SK-N-SH treated with all-trans-retinoic acid at 6 μM for 48 hours (cell line): Measurements from ENCODE around the gene RUFY3.
"Not testable (repeated sequence)": the region's sequence is repeated elsewhere in the genome, so short reads cannot be mapped to it uniquely, and the experiment has no call there.

ENCODE experiments used
- ATAC-seq: fragments of 200-7000 bp; cut with Tn5 transposase; 3 replicates; pipeline ENCODE4 v1.9.1; 2020; ENCODE audit warnings: mild to moderate bottlenecking, moderate library complexity
- ARNTL ChIP-seq: fragments of 450-650 bp; formaldehyde crosslinking; IDR thresholded peaks from 2 replicates; pipeline ENCODE4 v1.5.0; 2020; ENCODE audit warnings: low read depth, mild to moderate bottlenecking, moderate library complexity, borderline replicate concordance
- CSDC2 ChIP-seq: fragments of 250-450 bp; sonication (Bioruptor Pico); IDR thresholded peaks from 2 replicates; pipeline ENCODE4 v1.5.0; 2020; ENCODE audit warnings: mild to moderate bottlenecking, moderate library complexity
- GLIS3 ChIP-seq: fragments of 250-450 bp; sonication (Bioruptor Pico); IDR thresholded peaks from 2 replicates; pipeline ENCODE4 v1.5.0; 2020; ENCODE audit warnings: mild to moderate bottlenecking, moderate library complexity
- RARB ChIP-seq: fragments of 250-450 bp; sonication (Bioruptor Pico); IDR thresholded peaks from 2 replicates; pipeline ENCODE4 v1.8.0; 2021; ENCODE audit warnings: mild to moderate bottlenecking, moderate library complexity
- SNAI2 ChIP-seq: fragments of 250-450 bp; sonication (Bioruptor Pico); IDR thresholded peaks from 2 replicates; pipeline ENCODE4 v1.5.0; 2020; ENCODE audit warnings: mild to moderate bottlenecking, moderate library complexity
- TCF4 ChIP-seq: fragments of 250-450 bp; sonication (Bioruptor Pico); IDR thresholded peaks from 2 replicates; pipeline ENCODE4 v1.8.0; 2021; ENCODE audit warnings: mild to moderate bottlenecking, moderate library complexity, borderline replicate concordance
- ZFP3 ChIP-seq: fragments of 250-450 bp; sonication (Bioruptor Pico); IDR thresholded peaks from 2 replicates; pipeline ENCODE4 v1.5.0; 2020; ENCODE audit warnings: mild to moderate bottlenecking, moderate library complexity
- ZFP30 ChIP-seq: fragments of 450-650 bp; formaldehyde crosslinking; IDR thresholded peaks from 2 replicates; pipeline ENCODE4 v1.5.0; 2022; ENCODE audit warnings: mild to moderate bottlenecking, moderate library complexity
- ZNF565 ChIP-seq: fragments of 450-650 bp; formaldehyde crosslinking; conservative IDR thresholded peaks from 2 replicates; pipeline ENCODE4 v1.5.0; 2020; ENCODE audit warnings: low read depth, mild to moderate bottlenecking, moderate library complexity
- ZNF70 ChIP-seq: fragments of 450-650 bp; formaldehyde crosslinking; IDR thresholded peaks from 2 replicates; pipeline ENCODE4 v1.5.0; 2020; ENCODE audit warnings: mild to moderate bottlenecking, moderate library complexity
- ZNF8 ChIP-seq: fragments of 450-650 bp; formaldehyde crosslinking; IDR thresholded peaks from 2 replicates; pipeline ENCODE4 v1.5.0; 2020; ENCODE audit warnings: mild to moderate bottlenecking, moderate library complexity
- TF ChIP-seq, protein P1 (sequence below): fragments of 250-450 bp; sonication (Bioruptor Pico); IDR thresholded peaks from 2 replicates; pipeline ENCODE4 v1.5.1; 2020; ENCODE audit warnings: low read depth, mild to moderate bottlenecking, moderate library complexity
- TF ChIP-seq, protein P2 (sequence below): fragments of 250-450 bp; sonication (Bioruptor Pico); IDR thresholded peaks from 2 replicates; pipeline ENCODE4 v1.8.0; 2020; ENCODE audit warnings: mild to moderate bottlenecking, moderate library complexity, borderline replicate concordance
- TF ChIP-seq, protein P3 (sequence below): fragments of 250-450 bp; sonication (Bioruptor Pico); IDR thresholded peaks from 2 replicates; pipeline ENCODE4 v1.5.1; 2021; ENCODE audit warnings: mild to moderate bottlenecking, moderate library complexity
- TF ChIP-seq, protein P4 (sequence below): fragments of 250-450 bp; sonication (Bioruptor Pico); IDR thresholded peaks from 2 replicates; pipeline ENCODE4 v1.5.0; 2020; ENCODE audit warnings: mild to moderate bottlenecking, moderate library complexity

RUFY3 gene

DNA sequence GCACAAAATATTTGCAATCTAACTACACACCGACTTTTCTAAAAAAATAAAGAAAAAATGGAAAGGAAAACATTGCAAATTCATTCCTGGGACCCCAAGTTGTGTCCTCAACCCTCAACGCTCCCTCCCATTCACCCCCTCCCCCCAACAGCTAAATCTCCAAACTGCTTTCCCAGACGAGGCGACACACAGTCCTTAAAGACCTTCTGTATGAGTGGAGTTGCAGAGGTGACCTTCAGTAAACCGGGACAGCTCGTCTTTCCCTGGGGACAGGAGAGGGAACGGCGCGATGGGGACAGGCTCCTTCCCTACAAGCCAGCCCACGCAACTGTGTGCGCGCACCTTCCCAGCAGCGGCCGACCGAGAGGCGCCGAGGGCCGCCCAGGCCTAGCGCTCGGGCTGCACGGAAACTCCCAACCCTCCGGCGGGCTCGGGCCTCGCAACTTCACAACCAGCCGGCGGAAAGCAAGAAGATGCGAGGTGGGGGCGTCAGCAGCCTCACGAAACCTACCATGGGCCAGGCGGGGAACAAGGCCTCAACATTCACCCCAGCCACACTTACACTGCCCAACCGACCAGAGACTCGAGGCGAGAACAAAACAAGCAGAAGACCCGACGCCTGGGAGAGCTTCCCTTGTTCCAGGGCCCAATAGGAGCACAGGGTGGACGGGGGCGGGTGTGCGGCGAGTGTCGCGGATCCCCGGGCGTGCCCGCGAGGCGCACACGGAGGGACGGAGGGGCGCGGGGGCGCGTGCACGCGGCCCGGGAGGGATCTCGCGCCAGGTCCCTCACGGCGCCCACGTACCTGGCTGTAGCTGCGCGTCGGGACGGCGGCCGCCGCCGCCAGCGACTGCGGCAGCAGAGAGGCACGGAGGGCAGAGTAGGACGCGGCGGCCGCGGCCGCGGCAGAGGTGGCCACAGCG is 117.2 kb downstream of the RUFY3 start:
- ATAC-seq, result peak; percentile 72
- TF ChIP-seq ZNF565 (CRISPR knock-in tag), result no peak
- no peak for TF ChIP-seq CSDC2 (CRISPR knock-in tag)
- no peak for TF ChIP-seq ZNF70
- TF ChIP-seq SNAI2 (CRISPR knock-in tag), result no peak

DNA sequence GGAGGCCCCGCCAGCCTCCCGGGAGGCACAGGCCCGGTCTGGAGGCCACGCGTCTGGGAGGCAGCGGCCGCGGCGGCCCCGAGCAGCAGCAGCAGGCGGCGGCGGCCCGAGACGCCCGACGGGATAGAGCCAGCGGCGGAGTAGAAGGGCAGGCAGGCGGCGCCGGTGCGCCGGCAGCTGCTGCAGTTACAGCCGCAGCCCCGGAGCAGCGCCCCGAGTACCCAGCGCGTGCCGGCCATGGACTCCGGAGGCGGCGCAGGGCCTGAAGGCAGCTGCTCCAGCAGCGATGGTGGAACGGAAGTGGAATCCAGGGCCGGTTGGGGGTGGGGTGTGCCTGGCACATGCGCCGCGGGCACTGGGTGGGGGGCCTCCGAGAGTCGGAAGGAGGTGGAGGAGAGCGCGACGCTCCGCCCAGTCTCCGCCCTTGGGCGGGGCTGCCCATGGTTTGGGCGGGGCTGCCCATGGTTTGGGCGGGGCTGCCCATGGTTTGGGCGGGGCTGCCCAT is 117.9 kb downstream of the RUFY3 start, which contains the start of gene GRSF1:
GRSF1 (minus strand) TSS at position 302 of the 505 bp plus-strand sequence; CDS start at position 239, 63 bp downstream.
- TF ChIP-seq GLIS3 (no peak), TCF4 (CRISPR knock-in tag) (no peak), RARB (no peak), ZNF70 (no peak), ZFP3 (no peak)
- TF ChIP-seq, protein P1, sequence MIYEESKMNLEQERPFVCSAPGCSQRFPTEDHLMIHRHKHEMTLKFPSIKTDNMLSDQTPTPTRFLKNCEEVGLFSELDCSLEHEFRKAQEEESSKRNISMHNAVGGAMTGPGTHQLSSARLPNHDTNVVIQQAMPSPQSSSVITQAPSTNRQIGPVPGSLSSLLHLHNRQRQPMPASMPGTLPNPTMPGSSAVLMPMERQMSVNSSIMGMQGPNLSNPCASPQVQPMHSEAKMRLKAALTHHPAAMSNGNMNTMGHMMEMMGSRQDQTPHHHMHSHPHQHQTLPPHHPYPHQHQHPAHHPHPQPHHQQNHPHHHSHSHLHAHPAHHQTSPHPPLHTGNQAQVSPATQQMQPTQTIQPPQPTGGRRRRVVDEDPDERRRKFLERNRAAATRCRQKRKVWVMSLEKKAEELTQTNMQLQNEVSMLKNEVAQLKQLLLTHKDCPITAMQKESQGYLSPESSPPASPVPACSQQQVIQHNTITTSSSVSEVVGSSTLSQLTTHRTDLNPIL, result no peak
- TF ChIP-seq, protein P2, sequence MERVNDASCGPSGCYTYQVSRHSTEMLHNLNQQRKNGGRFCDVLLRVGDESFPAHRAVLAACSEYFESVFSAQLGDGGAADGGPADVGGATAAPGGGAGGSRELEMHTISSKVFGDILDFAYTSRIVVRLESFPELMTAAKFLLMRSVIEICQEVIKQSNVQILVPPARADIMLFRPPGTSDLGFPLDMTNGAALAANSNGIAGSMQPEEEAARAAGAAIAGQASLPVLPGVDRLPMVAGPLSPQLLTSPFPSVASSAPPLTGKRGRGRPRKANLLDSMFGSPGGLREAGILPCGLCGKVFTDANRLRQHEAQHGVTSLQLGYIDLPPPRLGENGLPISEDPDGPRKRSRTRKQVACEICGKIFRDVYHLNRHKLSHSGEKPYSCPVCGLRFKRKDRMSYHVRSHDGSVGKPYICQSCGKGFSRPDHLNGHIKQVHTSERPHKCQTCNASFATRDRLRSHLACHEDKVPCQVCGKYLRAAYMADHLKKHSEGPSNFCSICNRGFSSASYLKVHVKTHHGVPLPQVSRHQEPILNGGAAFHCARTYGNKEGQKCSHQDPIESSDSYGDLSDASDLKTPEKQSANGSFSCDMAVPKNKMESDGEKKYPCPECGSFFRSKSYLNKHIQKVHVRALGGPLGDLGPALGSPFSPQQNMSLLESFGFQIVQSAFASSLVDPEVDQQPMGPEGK (CRISPR knock-in tag), result no peak
- TF ChIP-seq, protein P3, sequence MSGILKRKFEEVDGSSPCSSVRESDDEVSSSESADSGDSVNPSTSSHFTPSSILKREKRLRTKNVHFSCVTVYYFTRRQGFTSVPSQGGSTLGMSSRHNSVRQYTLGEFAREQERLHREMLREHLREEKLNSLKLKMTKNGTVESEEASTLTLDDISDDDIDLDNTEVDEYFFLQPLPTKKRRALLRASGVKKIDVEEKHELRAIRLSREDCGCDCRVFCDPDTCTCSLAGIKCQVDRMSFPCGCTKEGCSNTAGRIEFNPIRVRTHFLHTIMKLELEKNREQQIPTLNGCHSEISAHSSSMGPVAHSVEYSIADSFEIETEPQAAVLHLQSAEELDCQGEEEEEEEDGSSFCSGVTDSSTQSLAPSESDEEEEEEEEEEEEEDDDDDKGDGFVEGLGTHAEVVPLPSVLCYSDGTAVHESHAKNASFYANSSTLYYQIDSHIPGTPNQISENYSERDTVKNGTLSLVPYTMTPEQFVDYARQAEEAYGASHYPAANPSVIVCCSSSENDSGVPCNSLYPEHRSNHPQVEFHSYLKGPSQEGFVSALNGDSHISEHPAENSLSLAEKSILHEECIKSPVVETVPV (CRISPR knock-in tag), result no peak
- TF ChIP-seq, all 23 proteins: peak for 0
- ATAC-seq, result peak; percentile 90

DNA sequence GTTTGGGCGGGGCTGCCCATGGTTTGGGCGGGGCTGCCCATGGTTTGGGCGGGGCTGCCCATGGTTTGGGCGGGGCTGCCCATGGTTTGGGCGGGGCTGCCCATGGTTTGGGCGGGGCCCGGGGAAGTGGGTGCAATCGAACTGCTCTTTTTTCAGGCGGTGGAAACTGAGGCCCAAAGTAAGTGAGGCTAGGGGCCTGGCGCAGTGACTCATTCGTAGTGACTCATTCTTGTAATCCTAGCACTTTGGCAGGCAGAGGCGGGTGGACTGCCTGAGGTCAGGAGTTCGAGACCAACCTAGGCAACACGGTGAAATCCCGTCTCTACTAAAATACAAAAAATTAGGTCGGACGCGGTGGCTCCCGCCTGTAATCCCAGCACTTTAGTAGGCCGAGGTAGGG is 118.4 kb downstream of the RUFY3 start:
- ATAC-seq, result not testable (repeated sequence)

DNA sequence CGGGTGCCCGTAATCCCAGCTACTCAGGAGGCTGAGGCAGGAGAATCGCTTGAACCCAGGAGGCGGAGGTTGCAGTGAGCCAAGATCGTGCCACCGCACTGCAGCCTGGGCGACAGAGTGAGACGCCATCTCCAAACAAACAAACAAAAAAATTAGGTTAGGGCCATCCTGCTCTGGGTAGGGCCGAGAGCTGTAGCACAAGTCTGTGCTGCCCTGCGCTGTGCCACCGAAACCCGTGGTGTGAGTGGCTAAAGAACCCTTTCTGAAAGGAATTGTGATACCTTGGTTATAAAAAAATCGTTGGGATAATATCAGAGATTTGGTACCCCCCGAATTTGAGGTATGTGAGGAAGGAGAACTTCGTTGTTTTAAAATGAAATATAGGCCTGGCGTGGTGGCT is 118.9 kb downstream of the RUFY3 start:
- ATAC-seq, result not testable (repeated sequence)

DNA sequence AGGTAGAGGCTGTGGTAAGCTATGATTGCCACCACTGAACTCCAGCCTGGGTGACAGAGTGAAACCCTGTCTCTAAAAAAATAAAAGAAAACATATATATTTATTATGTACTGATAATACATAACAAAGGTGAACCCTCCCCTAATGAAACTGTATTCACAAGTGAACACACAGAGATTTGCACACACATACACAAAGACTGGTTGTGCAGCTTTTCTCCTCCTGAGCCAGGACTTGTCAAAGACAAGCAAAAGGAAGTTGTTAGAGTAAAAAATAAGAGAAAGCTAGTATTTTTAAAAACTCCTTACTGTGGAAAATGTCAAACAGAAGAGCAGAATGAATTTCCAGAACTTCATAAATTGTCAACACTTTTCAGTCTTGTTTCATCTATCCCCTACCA is 119.4 kb downstream of the RUFY3 start:
- TF ChIP-seq RARB, result no peak
- no peak for TF ChIP-seq ZNF70
- no peak for TF ChIP-seq ZNF8 (CRISPR knock-in tag)
- TF ChIP-seq ZFP30 (CRISPR knock-in tag), result no peak
- TF ChIP-seq, protein P3 (CRISPR knock-in tag), result no peak
- no peak for TF ChIP-seq SNAI2 (CRISPR knock-in tag)
- TF ChIP-seq, protein P1, result no peak
- TF ChIP-seq, protein P4, sequence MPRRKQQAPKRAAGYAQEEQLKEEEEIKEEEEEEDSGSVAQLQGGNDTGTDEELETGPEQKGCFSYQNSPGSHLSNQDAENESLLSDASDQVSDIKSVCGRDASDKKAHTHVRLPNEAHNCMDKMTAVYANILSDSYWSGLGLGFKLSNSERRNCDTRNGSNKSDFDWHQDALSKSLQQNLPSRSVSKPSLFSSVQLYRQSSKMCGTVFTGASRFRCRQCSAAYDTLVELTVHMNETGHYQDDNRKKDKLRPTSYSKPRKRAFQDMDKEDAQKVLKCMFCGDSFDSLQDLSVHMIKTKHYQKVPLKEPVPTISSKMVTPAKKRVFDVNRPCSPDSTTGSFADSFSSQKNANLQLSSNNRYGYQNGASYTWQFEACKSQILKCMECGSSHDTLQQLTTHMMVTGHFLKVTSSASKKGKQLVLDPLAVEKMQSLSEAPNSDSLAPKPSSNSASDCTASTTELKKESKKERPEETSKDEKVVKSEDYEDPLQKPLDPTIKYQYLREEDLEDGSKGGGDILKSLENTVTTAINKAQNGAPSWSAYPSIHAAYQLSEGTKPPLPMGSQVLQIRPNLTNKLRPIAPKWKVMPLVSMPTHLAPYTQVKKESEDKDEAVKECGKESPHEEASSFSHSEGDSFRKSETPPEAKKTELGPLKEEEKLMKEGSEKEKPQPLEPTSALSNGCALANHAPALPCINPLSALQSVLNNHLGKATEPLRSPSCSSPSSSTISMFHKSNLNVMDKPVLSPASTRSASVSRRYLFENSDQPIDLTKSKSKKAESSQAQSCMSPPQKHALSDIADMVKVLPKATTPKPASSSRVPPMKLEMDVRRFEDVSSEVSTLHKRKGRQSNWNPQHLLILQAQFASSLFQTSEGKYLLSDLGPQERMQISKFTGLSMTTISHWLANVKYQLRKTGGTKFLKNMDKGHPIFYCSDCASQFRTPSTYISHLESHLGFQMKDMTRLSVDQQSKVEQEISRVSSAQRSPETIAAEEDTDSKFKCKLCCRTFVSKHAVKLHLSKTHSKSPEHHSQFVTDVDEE (CRISPR knock-in tag), result no peak
- TF ChIP-seq ARNTL (CRISPR knock-in tag), result no peak
- TF ChIP-seq TCF4 (CRISPR knock-in tag), result no peak
- ATAC-seq, result no peak
